Activated CD4-positive, alpha-beta T cell treated with anti-CD3 and anti-CD28 coated beads, Interleukin-2, amount 50 U/mL, for 24 hours (primary cell): ENCODE results near the gene ARHGEF5.
"Not testable (repeated sequence)": the region's sequence is repeated elsewhere in the genome, so short reads cannot be mapped to it uniquely, and the experiment has no call there.

Source experiments
- DNase-seq, 2 donors: peaks; one replicate each; pipeline ENCODE4 v3.0.0-alpha.2; 2020; ENCODE audit warnings: low read depth in 1 of 2, low spot score in 1 of 2

ARHGEF5 gene

DNA sequence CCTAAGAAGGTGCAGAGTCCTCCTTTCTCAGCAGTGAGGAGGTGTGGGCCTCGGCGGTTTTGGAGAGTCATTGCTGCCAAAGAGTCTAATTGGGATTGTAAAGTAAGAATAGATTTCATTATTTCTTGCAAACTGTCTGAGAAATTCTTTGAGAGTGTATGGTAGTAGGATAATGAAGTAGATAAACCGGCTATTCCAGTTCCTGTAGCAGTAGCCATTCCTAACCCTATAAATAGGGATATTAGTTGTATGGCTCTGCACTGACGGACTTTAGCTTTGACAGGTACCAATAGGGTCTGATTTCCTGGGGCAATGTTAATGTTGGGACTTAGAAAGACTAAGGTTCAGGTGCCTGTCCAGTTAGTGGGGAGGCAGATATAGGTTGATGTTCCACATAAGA is 63.7 kb downstream of the ARHGEF5 start:
- not testable (repeated sequence) for DNase-seq

DNA sequence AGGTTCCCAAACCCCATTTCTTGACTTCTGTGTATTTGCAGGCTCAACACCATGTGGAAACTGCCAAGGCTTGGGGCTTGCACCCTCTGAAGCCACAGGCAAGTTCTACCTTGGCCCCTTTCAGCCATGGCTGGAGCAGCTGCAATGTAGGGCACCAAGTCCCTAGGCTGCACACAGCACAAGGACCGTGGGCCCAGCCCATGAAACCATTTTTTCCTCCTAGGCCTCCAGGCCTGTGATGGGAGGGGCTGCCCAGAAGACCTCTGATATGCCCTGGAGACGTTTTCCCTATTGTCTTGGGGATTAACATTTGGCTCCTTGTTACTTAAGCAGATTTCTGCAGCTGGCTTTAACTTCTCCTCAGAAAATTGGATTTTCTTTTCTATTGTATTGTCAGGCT is 72.3 kb downstream of the ARHGEF5 start:
- not testable (repeated sequence) for DNase-seq

GRCh38 chr7:144428431-144428830 is 73.2 kb downstream of the ARHGEF5 start:
- DNase-seq = no peak
